ENCODE measurements around the gene DPH2. TPM values are rescaled to one million over a fixed set of nuclear protein-coding genes. Genes with fewer than 3 reads are reported as not detected.

DPH2 gene
- total RNA-seq, 4 donors from 2014 or later, result 5.1 to 18.5 (median 12.3) TPM

GRCh38 chr1:43991476-43992231, 21.8 kb downstream of the DPH2 start, which contains the start of gene CCDC24:
CCDC24 (plus strand) TSS chr1:43991599; CDS start chr1:43991879, 280 bp downstream.
- peak; percentile 83 to 89 for DNase-seq

GRCh38 chr1:43992232-43992995, 22.6 kb downstream of the DPH2 start:
- TF ChIP-seq CTCF (IDR thresholded peaks at IDR 0.05) (no peak), POLR2A (IDR thresholded peaks at IDR 0.05) (no peak)
- no peaks in the 10 kb centered on the region for H3K36me3 ChIP-seq
- H3K27ac ChIP-seq, result peak overlapping the region; percentile 37 to 75
- peak overlapping the region; percentile 55 to 62 for H3K4me3 ChIP-seq
- no peaks in the 10 kb centered on the region for H3K9me3 ChIP-seq
- DNase-seq, result no peak
- no peaks in the 10 kb centered on the region for H3K4me1 ChIP-seq
- H3K27me3 ChIP-seq, result no peaks in the 10 kb centered on the region
- intact Hi-C loops (cut with DNase I; ENCODE audit: low total_unique reads), result no loop called here

More at GRCh38 chr1:43991476-43992231, 21.8 kb downstream of the DPH2 start, which contains the start of gene CCDC24:
- Histone ChIP-seq H3K4me3 (peak within 1 kb of the TSS; percentile 55 to 62), H3K27ac (peak within 1 kb of the TSS; percentile 37 to 75), H3K4me1 (no peaks in the 10 kb centered on the region), H3K27me3 (no peaks in the 10 kb centered on the region), H3K36me3 (no peaks in the 10 kb centered on the region), H3K9me3 (no peaks in the 10 kb centered on the region)
- intact Hi-C loops (cut with DNase I; ENCODE audit: low total_unique reads), result no loop called here
- TF ChIP-seq CTCF (IDR thresholded peaks at IDR 0.05), result peak in 2 of 4 experiments; percentile 4 to 8
- peak in 1 of 2 donors; percentile 11 for TF ChIP-seq POLR2A (IDR thresholded peaks at IDR 0.05)

- Histone ChIP-seq H3K27ac (no peak overlapping the region), H3K4me3 (no peak overlapping the region), H3K4me1 (no peaks in the 10 kb centered on the region), H3K36me3 (no peaks in the 10 kb centered on the region), H3K27me3 (no peaks in the 10 kb centered on the region), H3K9me3 (no peaks in the 10 kb centered on the region)
- no peak for TF ChIP-seq CTCF (IDR thresholded peaks at IDR 0.05)
- TF ChIP-seq POLR2A (IDR thresholded peaks at IDR 0.05), result no peak
- intact Hi-C loops (cut with DNase I; ENCODE audit: low total_unique reads), result no loop called here
- no peak for DNase-seq
These were observed 23.6 kb downstream of the DPH2 start for GRCh38 chr1:43993206-43993914.

GRCh38 chr1:43994071-43994470, 24.3 kb downstream of the DPH2 start:
- DNase-seq, result no peak
- no peak for TF ChIP-seq POLR2A (IDR thresholded peaks at IDR 0.05)
- no peak for TF ChIP-seq CTCF (IDR thresholded peaks at IDR 0.05)
- Histone ChIP-seq H3K4me1 (no peaks in the 10 kb centered on the region), H3K36me3 (no peaks in the 10 kb centered on the region), H3K9me3 (no peaks in the 10 kb centered on the region), H3K27ac (no peak overlapping the region), H3K27me3 (no peaks in the 10 kb centered on the region), H3K4me3 (no peak overlapping the region)
- intact Hi-C loops (cut with DNase I; ENCODE audit: low total_unique reads), result no loop called here

Data from uterus (tissue), 4 donors.